ENCODE measurements around the gene BCAS1.
"Not testable (repeated sequence)": the region's sequence is repeated elsewhere in the genome, so short reads cannot be mapped to it uniquely, and the experiment has no call there.

The BCAS1 gene

GRCh38 chr20:54019585-54019984 is 50.8 kb downstream of the BCAS1 start:
- DNase-seq (ENCODE audit: low read depth in 2 of 2): no peak

- DNase-seq (ENCODE audit: low read depth in 2 of 2): no peak
Measured at GRCh38 chr20:54019127-54019526, 51.3 kb downstream of the BCAS1 start.

GRCh38 chr20:54017846-54018245 is 52.5 kb downstream of the BCAS1 start:
- DNase-seq (ENCODE audit: low read depth in 2 of 2): no peak

GRCh38 chr20:54015496-54015895 is 54.9 kb downstream of the BCAS1 start:
- DNase-seq (ENCODE audit: low read depth in 2 of 2): no peak

GRCh38 chr20:54014293-54014926 is 56.0 kb downstream of the BCAS1 start:
- DNase-seq (ENCODE audit: low read depth in 2 of 2): no peak

GRCh38 chr20:54013471-54013870 is 56.9 kb downstream of the BCAS1 start:
- no peak for DNase-seq (ENCODE audit: low read depth in 2 of 2)

GRCh38 chr20:54011346-54011745 is 59.0 kb downstream of the BCAS1 start:
- DNase-seq (ENCODE audit: low read depth in 2 of 2): no peak

GRCh38 chr20:54006216-54006615 is 64.2 kb downstream of the BCAS1 start:
- DNase-seq (ENCODE audit: low read depth in 2 of 2): not testable (repeated sequence)

- no peak for DNase-seq (ENCODE audit: low read depth in 2 of 2)
Measured at GRCh38 chr20:54005524-54005923, 64.9 kb downstream of the BCAS1 start.

- DNase-seq (ENCODE audit: low read depth in 2 of 2): no peak
Measured at GRCh38 chr20:54004445-54004844, 65.9 kb downstream of the BCAS1 start.

GRCh38 chr20:54002741-54003140 is 67.7 kb downstream of the BCAS1 start:
- DNase-seq (ENCODE audit: low read depth in 2 of 2): no peak

- no peak for DNase-seq (ENCODE audit: low read depth in 2 of 2)
Measured at GRCh38 chr20:54002056-54002575, 68.3 kb downstream of the BCAS1 start.

GRCh38 chr20:54000914-54001313 is 69.5 kb downstream of the BCAS1 start:
- no peak for DNase-seq (ENCODE audit: low read depth in 2 of 2)

GRCh38 chr20:54000262-54000661 is 70.1 kb downstream of the BCAS1 start:
- no peak for DNase-seq (ENCODE audit: low read depth in 2 of 2)

- DNase-seq (ENCODE audit: low read depth in 2 of 2): no peak
Measured at GRCh38 chr20:53999077-53999476, 71.3 kb downstream of the BCAS1 start.

- DNase-seq (ENCODE audit: low read depth in 2 of 2): no peak
Measured at GRCh38 chr20:53996584-53997486, 73.6 kb downstream of the BCAS1 start.

GRCh38 chr20:53995949-53996348 is 74.4 kb downstream of the BCAS1 start:
- DNase-seq (ENCODE audit: low read depth in 2 of 2): no peak

GRCh38 chr20:53994088-53994487 is 76.3 kb downstream of the BCAS1 start:
- DNase-seq (ENCODE audit: low read depth in 2 of 2): no peak

GRCh38 chr20:53993310-53993709 is 77.1 kb downstream of the BCAS1 start:
- DNase-seq (ENCODE audit: low read depth in 2 of 2): no peak

GRCh38 chr20:53990768-53991450 is 79.5 kb downstream of the BCAS1 start:
- no peak for DNase-seq (ENCODE audit: low read depth in 2 of 2)

GRCh38 chr20:53990003-53990402 is 80.4 kb downstream of the BCAS1 start:
- DNase-seq (ENCODE audit: low read depth in 2 of 2): no peak

- DNase-seq (ENCODE audit: low read depth in 2 of 2): no peak
Measured at GRCh38 chr20:53989401-53989800, 81.0 kb downstream of the BCAS1 start.
